ENCODE data around the gene HS6ST1.

HS6ST1 gene

GRCh38 chr2:128347701-128348539 lies 29.3 kb upstream of the HS6ST1 start:
- DNase-seq (ENCODE audit: low spot score) = peak; percentile 74

GRCh38 chr2:128347171-128347558 lies 28.5 kb upstream of the HS6ST1 start:
- no peak for DNase-seq (ENCODE audit: low spot score)

- DNase-seq (ENCODE audit: low spot score) = no peak
These were observed 27.9 kb upstream of the HS6ST1 start for GRCh38 chr2:128346291-128347170.

- no peak for DNase-seq (ENCODE audit: low spot score)
These were observed 26.9 kb upstream of the HS6ST1 start for GRCh38 chr2:128345436-128346165.

DNA sequence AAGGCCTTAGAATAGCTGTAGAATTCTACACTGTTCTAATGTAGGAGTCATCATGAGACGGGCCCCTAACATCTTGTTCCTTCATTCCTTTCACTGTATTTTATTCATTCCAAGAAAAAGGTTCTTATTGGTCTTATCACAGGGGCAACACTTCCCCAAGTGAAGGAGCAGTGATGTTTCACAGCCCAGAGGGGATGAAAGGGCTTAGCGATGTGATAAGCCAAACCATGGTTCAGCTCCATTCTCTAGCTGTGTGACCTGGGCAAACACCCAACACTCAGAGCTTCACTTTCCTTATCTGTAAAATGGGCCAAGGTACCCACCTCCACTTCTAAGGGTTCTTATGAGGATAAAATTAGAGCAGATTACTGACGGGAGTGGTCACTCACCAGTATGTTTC lies 25.4 kb upstream of the HS6ST1 start:
- DNase-seq (ENCODE audit: low spot score) = no peak

DNA sequence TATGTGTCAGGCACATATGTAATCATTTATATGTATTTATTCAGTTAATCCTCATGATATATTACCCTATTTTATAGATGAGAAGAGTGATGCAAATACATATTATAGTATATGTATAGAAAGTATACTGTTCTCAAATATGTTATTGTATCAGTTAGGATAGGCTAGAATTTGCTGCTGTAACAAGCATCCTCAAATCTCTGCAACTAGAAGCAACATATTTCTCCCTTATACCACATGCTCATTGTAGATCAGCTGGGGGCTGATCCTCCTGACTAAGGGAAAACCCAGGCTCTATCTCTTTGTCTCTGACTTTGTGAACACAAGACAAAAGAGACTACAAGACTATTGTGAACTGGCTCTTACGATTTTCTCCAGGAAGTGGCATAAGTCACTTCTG lies 24.8 kb upstream of the HS6ST1 start:
- no peak for DNase-seq (ENCODE audit: low spot score)

- no peak for DNase-seq (ENCODE audit: low spot score)
These were observed 23.9 kb upstream of the HS6ST1 start for GRCh38 chr2:128342550-128342949.

- DNase-seq (ENCODE audit: low spot score) = no peak
These were observed 23.0 kb upstream of the HS6ST1 start for GRCh38 chr2:128341621-128342020.

GRCh38 chr2:128332091-128332634 lies 13.5 kb upstream of the HS6ST1 start:
- no peak for DNase-seq (ENCODE audit: low spot score)

GRCh38 chr2:128330583-128330982 lies 11.9 kb upstream of the HS6ST1 start:
- no peak for DNase-seq (ENCODE audit: low spot score)

GRCh38 chr2:128329607-128330006 lies 10.9 kb upstream of the HS6ST1 start:
- DNase-seq (ENCODE audit: low spot score) = no peak

- DNase-seq (ENCODE audit: low spot score) = peak; percentile 3
These were observed 8.7 kb upstream of the HS6ST1 start for GRCh38 chr2:128327180-128327964.

DNA sequence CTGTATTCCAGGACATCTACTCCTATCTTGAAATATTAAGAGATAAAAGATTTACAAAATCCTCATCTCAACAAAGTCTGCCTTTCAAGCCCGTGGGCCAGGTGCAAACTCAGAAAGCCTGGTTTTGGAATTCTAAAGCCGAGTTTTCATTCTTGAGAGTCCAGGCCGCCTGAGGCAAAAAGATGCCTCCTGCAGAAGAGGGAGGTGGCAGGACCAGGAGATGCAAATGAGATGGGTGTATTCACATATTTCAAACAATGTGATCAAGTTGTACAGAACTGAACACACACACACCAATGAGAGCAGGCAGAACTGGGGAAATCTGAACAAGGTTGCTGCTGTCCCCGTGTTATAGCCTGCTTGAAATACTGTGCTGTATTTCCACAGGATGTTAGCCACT lies 7.7 kb upstream of the HS6ST1 start:
- DNase-seq (ENCODE audit: low spot score) = no peak

GRCh38 chr2:128325611-128326181 lies 7.0 kb upstream of the HS6ST1 start:
- DNase-seq (ENCODE audit: low spot score) = peak; percentile 9

- no peak for DNase-seq (ENCODE audit: low spot score)
These were observed 6.3 kb upstream of the HS6ST1 start for GRCh38 chr2:128324897-128325410.

DNA sequence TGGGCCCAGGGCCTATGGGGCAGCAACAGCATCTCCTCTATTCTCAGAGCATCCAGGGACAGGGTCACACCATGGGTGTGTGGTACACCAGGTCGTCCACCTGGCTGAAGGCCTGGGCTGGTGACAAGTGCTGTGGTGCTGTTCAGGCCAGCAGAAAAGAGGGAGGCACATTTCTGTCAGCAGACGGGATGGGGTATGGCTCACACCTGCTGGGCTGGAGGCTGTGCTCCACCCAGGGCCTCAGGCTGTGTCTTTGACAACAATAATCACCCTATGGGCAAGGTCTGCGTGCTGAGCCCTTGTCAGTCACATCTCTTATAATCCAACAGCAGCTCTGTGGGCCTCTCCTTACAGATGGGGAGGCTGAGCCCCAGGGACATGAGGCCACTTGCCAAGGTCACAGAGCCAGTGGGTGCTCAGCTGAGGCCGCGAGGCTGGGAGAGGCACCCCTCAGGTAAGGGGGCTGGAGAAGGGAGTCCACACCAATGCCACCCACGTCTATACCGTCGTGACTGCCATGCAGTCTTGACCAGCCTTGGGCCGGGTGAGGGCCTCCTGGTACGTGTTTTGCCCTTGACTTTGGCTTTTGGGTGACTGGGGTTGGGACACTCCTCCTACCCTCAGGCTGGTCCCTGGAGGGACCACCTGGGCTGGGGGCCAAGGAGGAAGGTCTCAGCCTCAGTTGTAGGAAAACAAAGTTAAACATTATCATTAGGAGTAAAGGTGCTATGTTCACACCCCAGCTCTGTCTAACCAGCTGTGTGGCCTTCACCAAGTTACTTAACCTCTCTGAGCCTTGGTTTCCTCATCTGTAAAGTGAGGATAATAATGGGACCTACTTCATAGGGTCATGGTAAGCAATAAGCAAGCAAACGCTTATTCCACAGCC lies 5.6 kb upstream of the HS6ST1 start:
- peak; percentile 12 for DNase-seq (ENCODE audit: low spot score)

DNA sequence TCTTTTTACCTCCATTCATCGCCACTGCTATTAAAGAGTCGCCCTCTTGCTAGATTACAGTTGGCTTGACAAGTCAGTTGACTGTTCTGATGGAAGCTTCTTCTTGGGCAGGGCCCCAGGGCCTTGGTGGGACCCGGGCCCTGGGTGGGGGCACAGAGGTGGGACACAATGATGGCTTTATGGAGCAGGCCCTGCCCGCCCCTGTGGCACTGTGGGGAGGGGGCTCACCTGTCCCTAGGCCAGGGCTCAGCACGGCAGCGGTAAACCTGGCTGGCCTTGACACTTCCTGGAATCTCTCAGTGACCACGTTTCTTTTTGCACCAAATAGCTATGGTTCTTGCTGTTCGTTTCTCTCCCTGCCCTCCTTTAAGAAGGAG lies 4.9 kb upstream of the HS6ST1 start:
- peak; percentile 3 for DNase-seq (ENCODE audit: low spot score)

DNA sequence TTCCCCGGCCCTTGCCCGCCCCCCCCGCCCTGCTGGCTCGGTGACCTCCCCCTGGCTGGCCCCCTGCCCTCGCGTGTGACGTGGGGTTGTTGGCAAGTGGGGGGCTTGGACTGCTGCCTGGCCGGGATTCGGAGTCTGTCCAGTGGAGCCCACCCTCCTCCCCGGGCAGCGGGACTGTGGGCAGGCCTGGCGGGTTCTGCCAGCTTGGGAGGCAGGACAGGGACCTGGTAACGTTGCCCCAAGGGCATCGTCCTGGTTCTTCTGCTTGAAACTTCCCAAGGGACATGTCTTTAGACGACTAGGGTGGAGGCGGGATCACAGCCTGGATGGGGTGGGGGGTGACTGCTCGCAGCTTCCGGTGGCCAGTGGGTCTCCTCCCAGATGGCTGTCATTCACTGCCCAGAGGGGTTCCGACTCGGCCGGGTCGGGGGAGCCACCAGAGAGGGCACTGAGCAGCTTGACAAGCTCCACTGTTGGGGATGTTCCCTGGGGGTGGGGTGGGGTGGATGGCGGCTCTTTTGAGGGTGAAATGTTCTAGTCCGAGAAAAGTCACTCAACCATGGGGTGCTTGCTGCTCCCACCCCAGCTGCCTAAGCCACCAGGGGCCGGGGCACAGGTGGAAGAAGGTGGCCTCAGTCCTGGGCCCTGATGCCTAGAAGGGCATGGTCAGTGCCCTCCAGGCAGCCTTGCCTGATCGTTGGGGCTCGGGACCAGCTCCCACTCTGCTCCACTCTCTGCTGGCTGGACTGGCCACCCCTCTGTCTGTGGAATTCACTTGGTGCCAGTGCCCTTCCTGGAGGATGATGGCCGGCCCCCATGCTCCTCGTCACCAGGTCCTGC lies 4.3 kb upstream of the HS6ST1 start:
- DNase-seq (ENCODE audit: low spot score) = peak; percentile 62

All from iPS-NIHi11 (cell line).